SK-N-SH (cell line): ENCODE results near the gene GLS.

ENCODE experiments used
- FOXM1 ChIP-seq: IDR thresholded peaks from 2 replicates; pipeline ENCODE4 v1.4.0; 2012; ENCODE audit warnings: low read depth, mild to moderate bottlenecking
- TF ChIP-seq, protein P1 (sequence below): fragments of 150-350 bp; IDR thresholded peaks from 2 replicates; pipeline ENCODE4 v1.6.1; 2017; ENCODE audit warnings: antibody characterized with exemption, low read length, low read depth, borderline replicate concordance

DNA sequence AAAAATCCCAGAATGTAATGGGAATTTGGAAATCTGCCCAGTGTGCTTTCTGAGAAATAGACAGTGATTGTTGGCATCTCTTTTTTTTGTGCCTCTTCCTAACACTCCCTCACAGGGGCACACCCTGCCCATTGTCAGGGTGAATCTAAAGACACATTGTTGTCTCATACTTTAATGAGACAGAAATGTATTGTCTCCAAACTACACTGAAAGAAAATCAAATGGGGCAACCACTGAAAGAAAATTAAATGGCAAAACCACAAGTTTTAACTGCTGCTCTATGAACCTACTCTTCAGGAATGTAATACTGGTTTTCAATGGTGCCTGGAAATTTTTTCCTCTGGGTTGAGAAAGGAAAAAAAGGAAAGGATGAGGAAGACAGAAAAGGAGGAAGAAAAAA lies 43.2 kb upstream of the GLS start:
- TF ChIP-seq FOXM1, result peak; percentile 60
- TF ChIP-seq, protein P1, sequence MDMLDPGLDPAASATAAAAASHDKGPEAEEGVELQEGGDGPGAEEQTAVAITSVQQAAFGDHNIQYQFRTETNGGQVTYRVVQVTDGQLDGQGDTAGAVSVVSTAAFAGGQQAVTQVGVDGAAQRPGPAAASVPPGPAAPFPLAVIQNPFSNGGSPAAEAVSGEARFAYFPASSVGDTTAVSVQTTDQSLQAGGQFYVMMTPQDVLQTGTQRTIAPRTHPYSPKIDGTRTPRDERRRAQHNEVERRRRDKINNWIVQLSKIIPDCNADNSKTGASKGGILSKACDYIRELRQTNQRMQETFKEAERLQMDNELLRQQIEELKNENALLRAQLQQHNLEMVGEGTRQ, result no peak
